Upper lobe of left lung (tissue), 6 donors: ENCODE measurements around the gene CYBC1. TPM values are rescaled to one million over a fixed set of nuclear protein-coding genes. Genes with fewer than 3 reads are reported as not detected.

Source experiments
- ATAC-seq, 2 donors: fragments of 200-7000 bp; cut with Tn5 transposase; one replicate each; pipeline ENCODE4 v1.9.1; 2022; ENCODE audit warnings: mild to moderate bottlenecking in 2 of 2, moderate library complexity in 2 of 2; ENCODE audit not compliant: low FRiP score in 2 of 2
- DNase-seq, 2 donors: peaks; one replicate each; pipeline ENCODE4 v3.0.0-alpha.2; 2019 to 2020
- H3K27ac ChIP-seq, 4 donors: fragments of 200-600 bp; sonication (generic); one replicate each; pipeline ENCODE4 v1.5.1; 2016 to 2019
- H3K27me3 ChIP-seq, 4 donors: fragments of 200-600 bp; sonication (generic); one replicate each; pipeline ENCODE4 v1.5.1; 2017 to 2019
- H3K36me3 ChIP-seq, 4 donors: fragments of 200-600 bp; sonication (generic); one replicate each; pipeline ENCODE4 v1.5.1; 2016 to 2019
- H3K4me1 ChIP-seq, 4 donors: fragments of 200-600 bp; sonication (generic); one replicate each; pipeline ENCODE4 v1.5.1; 2018 to 2019
- H3K4me3 ChIP-seq, 4 donors: fragments of 200-600 bp; sonication (generic); one replicate each; pipeline ENCODE4 v1.5.1; 2017 to 2019; ENCODE audit warnings: mild to moderate bottlenecking in 2 of 4, moderate library complexity in 1 of 4
- H3K9me3 ChIP-seq, 4 donors: fragments of 200-600 bp; sonication (generic); one replicate each; pipeline ENCODE4 v1.5.1; 2018 to 2019
- CTCF ChIP-seq, 6 experiments: fragments of 450-650 bp in 4 of 6; fragments of 200-600 bp in 2 of 6; sonication (generic) in 2 of 6; IDR thresholded peaks; one replicate each; pipeline ENCODE4 v1.5.1; 2016 to 2019; ENCODE audit warnings: antibody characterized with exemption in 6 of 6
- EP300 ChIP-seq, 4 donors: sonication (generic); formaldehyde crosslinking; IDR thresholded peaks; one replicate each; pipeline ENCODE4 v1.5.1; 2017; ENCODE audit warnings: antibody characterized with exemption in 4 of 4, control low read depth in 2 of 4
- POLR2A ChIP-seq, 4 donors: fragments of 450-650 bp; IDR thresholded peaks; one replicate each; pipeline ENCODE4 v1.5.1; 2016 to 2017; ENCODE audit warnings: antibody characterized with exemption in 4 of 4, mild to moderate bottlenecking in 2 of 4
- POLR2AphosphoS5 ChIP-seq, 2 donors: sonication (generic); formaldehyde crosslinking; IDR thresholded peaks; one replicate each; pipeline ENCODE4 v1.5.1; 2017; ENCODE audit warnings: antibody characterized with exemption in 2 of 2
- WGBS, 2 donors: methylation state at CpG; one replicate each; pipeline ENCODE4 v1.1.5; 2017 to 2018; 5-methylcytosine and 5-hydroxymethylcytosine counted together
- total RNA-seq, 6 donors: library from RNA; depleted of rRNA in 4 of 6; stranded (reverse); fragments of >200 nt in 4 of 6; gene quantifications; one replicate each; pipeline versions ENCODE4 v1.1.0 to v1.2.1, GENCODE V29; 2016 to 2021
- donor health status: DM: no; HTN: no; CAD: no; lungs with moderate emphysema.
- donor health status: DM: no; HTN: yes; CAD: no; lungs with severe emphysema.

Gene CYBC1
- total RNA-seq, 6 donors from 2014 or later = 74.9 to 193 (median 108) TPM

GRCh38 chr17:82441691-82442487 lies 8.7 kb downstream of the CYBC1 start:
- TF ChIP-seq POLR2AphosphoS5 (IDR thresholded peaks at IDR 0.05) = no peak
- no peak for TF ChIP-seq CTCF (IDR thresholded peaks at IDR 0.05)
- Histone ChIP-seq H3K27me3 (no peaks in the 10 kb centered on the region), H3K36me3 (peaks cover 6 to 70% (median 44%) of the 10 kb centered on the region in 4 donors), H3K9me3 (no peaks in the 10 kb centered on the region), H3K4me3 (no peak overlapping the region), H3K27ac (no peak overlapping the region), H3K4me1 (peaks cover 17 to 36% (median 29%) of the 10 kb centered on the region in 4 donors)
- ATAC-seq = no peak
- DNase-seq = peak in 1 of 2 donors; percentile 80
- WGBS, 2 donors = 84 to 88% methylated on average over 19 to 27 of the region's 27 CpGs

DNA sequence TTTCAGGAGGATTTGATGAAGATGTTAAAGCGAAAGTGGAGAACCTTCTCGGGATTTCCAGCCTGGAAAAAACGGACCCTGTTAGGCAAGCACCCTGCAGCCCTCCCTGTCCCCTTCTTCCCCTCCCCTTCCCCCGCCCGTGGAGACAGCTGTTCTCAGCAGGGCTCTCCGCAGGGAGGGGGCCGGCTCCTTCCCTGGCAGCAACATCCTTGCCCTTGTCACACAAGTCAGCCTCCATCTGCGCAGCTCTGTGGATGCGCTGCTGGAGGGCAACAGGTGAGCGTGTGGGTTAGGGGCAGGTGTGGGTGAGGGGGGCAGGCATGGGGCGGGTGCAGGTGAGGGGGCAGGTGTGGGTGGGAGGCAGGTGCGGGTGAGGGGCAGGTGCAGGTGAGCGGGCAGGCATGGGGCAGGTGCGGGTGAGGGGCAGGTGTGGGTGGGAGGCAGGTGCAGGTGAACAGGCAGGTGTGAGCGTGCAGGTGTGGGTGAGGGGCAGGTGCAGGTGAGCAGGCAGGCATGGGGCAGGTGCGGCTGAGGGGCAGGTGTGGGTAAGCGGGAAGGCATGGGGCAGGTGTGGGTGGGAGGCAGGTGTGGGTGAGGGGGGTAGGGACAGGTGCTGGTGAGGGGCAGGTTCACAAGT lies 9.4 kb downstream of the CYBC1 start:
- 64 to 71% methylated on average over 12 to 17 of the region's 17 CpGs for WGBS, 2 donors
- H3K4me3 ChIP-seq = peak overlapping the region in 2 of 4 donors; percentile 1 to 4
- peak overlapping the region in 3 of 4 donors; percentile 53 to 71 (median 68) for H3K27ac ChIP-seq
- peaks cover 13 to 31% (median 24%) of the 10 kb centered on the region in 4 donors for H3K4me1 ChIP-seq
- no peak for TF ChIP-seq EP300 (IDR thresholded peaks at IDR 0.05)
- no peak for TF ChIP-seq POLR2AphosphoS5 (IDR thresholded peaks at IDR 0.05)
- no peak for TF ChIP-seq POLR2A (IDR thresholded peaks at IDR 0.05)
- no peak for TF ChIP-seq CTCF (IDR thresholded peaks at IDR 0.05)
- peak in 1 of 2 donors; percentile 15 for ATAC-seq
- H3K27me3 ChIP-seq = no peaks in the 10 kb centered on the region
- no peaks in the 10 kb centered on the region for H3K9me3 ChIP-seq
- DNase-seq = peak in 1 of 2 donors; percentile 63
- H3K36me3 ChIP-seq = peaks cover 6 to 73% (median 51%) of the 10 kb centered on the region in 4 donors

- Histone ChIP-seq H3K36me3 (peaks cover 4 to 79% (median 51%) of the 10 kb centered on the region in 4 donors), H3K27me3 (no peaks in the 10 kb centered on the region), H3K4me1 (peaks cover 8 to 25% (median 18%) of the 10 kb centered on the region in 4 donors), H3K4me3 (peak overlapping the region in 2 of 4 donors; percentile 1 to 4), H3K27ac (peak overlapping the region in 3 of 4 donors; percentile 53 to 71 (median 68)), H3K9me3 (no peaks in the 10 kb centered on the region)
- peak; percentile 40 to 75 for DNase-seq
- ATAC-seq = peak in 1 of 2 donors; percentile 42
- WGBS, 2 donors = 66 to 83% methylated on average over 19 to 22 of the region's 22 CpGs
- TF ChIP-seq CTCF (IDR thresholded peaks at IDR 0.05) (no peak), POLR2A (IDR thresholded peaks at IDR 0.05) (peak in 1 of 4 donors; percentile 16), POLR2AphosphoS5 (IDR thresholded peaks at IDR 0.05) (no peak), EP300 (IDR thresholded peaks at IDR 0.05) (no peak)
Observed at GRCh38 chr17:82440469-82440981, 10.0 kb downstream of the CYBC1 start.

DNA sequence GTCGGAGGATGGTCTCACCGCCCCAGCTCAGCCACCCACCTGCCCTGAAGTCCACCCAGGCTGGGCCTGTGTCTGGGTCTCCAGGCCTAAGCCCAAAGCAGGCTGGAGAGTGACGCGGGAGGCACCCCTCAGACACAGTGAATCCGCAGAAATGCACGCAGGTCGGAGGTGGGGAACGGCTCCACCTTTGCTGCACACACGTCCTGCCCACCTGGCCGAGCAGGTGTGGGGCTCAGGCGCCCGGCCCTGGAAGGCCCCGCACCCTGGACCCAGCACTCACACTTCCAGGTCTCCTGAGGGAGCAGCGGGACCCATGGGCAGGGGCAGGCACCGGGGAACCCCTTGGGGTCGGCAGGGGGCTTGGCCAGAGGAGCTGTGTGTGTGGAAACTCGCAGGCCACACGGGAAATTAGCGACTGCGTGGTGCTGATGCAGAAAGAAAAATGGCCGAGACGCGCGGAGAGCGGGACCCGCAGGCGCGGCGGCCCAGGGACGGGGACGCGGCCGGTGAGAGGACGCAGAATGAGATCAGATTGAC lies 10.7 kb downstream of the CYBC1 start:
- Histone ChIP-seq H3K9me3 (no peaks in the 10 kb centered on the region), H3K4me3 (no peak overlapping the region), H3K36me3 (peaks cover 4 to 80% (median 51%) of the 10 kb centered on the region in 4 donors), H3K27ac (peak overlapping the region in 2 of 4 donors; percentile 68 to 71), H3K4me1 (peaks cover 1 to 19% (median 12%) of the 10 kb centered on the region in 4 donors), H3K27me3 (no peaks in the 10 kb centered on the region)
- DNase-seq = peak in 1 of 2 donors; percentile 77
- no peak for TF ChIP-seq CTCF (IDR thresholded peaks at IDR 0.05)
- no peak for TF ChIP-seq POLR2AphosphoS5 (IDR thresholded peaks at IDR 0.05)
- TF ChIP-seq EP300 (IDR thresholded peaks at IDR 0.05) = no peak
- no peak for TF ChIP-seq POLR2A (IDR thresholded peaks at IDR 0.05)
- ATAC-seq = no peak
- 95% methylated on average over 32 to 34 of the region's 34 CpGs for WGBS, 2 donors
